Keratinocyte (primary cell): ENCODE results near the gene SOX1.

Experiments used
- EZH2 ChIP-seq: IDR thresholded peaks from one replicate; pipeline ENCODE4 v1.6.1; 2012; ENCODE audit warnings: inconsistent platforms, mild to moderate bottlenecking, low read length, moderate library complexity
- TF ChIP-seq, protein P1 (sequence below), 3 experiments: IDR thresholded peaks in 1 of 3; conservative IDR thresholded peaks in 1 of 3; optimal IDR thresholded peaks in 1 of 3; 2 replicates in 2 of 3; 3 replicates in 1 of 3; pipeline versions ENCODE3 to v1.5.1; 2011; ENCODE audit warnings: low read length in 3 of 3, mild to moderate bottlenecking in 3 of 3, moderate library complexity in 2 of 3, control low read depth in 1 of 3, inconsistent platforms in 1 of 3; ENCODE audit not compliant: insufficient read depth in 2 of 3; ENCODE audit errors: extremely low read depth in 1 of 3

DNA sequence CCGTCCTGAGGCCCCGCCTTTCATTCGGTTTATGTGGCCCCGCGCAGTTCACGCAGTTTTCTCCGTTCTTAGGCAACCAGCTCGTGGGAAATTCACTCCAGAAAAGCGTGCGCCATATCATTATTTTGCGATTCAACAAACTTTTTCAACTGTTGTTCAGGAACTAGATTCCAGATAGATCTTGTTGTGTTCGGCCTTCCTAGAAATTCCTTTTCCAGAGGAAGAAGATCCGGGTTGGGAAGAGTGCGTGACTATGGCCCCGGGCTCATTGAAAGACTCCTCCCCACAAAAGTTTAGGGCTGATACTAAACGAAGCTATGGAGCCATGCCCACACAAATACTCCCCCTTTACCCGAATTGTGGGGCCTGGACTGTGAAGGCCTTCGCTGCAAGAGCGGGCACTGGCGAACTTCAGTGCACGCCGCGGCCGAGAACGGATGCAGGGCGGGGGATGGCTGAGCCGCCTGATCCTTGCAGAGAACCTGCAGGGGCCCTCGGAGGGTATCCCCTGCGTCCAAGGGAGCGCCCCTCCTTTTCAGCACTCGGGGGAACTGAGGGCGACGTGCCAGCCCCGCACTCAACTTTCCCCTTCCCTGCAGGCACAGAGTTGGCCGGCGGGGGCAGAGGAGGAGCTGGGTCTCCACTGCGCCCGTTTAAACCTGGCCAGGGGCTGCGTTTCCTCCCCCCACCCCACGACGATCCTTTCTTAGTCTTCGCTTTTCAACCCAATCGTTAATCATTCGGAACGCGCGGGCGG is 904 bp upstream of the SOX1 start:
- TF ChIP-seq, protein P1, sequence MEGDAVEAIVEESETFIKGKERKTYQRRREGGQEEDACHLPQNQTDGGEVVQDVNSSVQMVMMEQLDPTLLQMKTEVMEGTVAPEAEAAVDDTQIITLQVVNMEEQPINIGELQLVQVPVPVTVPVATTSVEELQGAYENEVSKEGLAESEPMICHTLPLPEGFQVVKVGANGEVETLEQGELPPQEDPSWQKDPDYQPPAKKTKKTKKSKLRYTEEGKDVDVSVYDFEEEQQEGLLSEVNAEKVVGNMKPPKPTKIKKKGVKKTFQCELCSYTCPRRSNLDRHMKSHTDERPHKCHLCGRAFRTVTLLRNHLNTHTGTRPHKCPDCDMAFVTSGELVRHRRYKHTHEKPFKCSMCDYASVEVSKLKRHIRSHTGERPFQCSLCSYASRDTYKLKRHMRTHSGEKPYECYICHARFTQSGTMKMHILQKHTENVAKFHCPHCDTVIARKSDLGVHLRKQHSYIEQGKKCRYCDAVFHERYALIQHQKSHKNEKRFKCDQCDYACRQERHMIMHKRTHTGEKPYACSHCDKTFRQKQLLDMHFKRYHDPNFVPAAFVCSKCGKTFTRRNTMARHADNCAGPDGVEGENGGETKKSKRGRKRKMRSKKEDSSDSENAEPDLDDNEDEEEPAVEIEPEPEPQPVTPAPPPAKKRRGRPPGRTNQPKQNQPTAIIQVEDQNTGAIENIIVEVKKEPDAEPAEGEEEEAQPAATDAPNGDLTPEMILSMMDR (optimal IDR thresholded peaks at IDR 0.05 in 1 of 3, IDR thresholded peaks at IDR 0.05 in 1 of 3, conservative IDR thresholded peaks at IDR 0.05 in 1 of 3; ENCODE audit: extremely low read depth in 1 of 3, insufficient read depth in 2 of 3, low read length in 3 of 3) = no peak
- peak; percentile 60 for TF ChIP-seq EZH2
